ENCODE results near the gene VAT1L. TPM values are rescaled to one million over a fixed set of nuclear protein-coding genes. Genes with fewer than 3 reads are reported as not detected.

Gene VAT1L
- polyA plus RNA-seq, 1 of the 3 experiments (the other 2 are of a cell fraction) = 52.5 TPM

- H3K4me2 ChIP-seq = no peak overlapping the region
- H3F3A ChIP-seq (replicated peaks; ENCODE audit: insufficient read depth) = no peaks in the 10 kb centered on the region
- no peak for DNase-seq
- CTCF ChIA-PET = interaction anchor here (0.7 to 1.0 kb wide), 4 partner anchors 11 to 72 kb away, joined by 3 to 4 read pairs (median 3); no protein-coding TSS in a partner anchor
- no peak overlapping the region for H2AFZ ChIP-seq (ENCODE audit: low read depth)
- H3K9ac ChIP-seq = no peak overlapping the region
- H4K20me1 ChIP-seq (ENCODE audit: insufficient read depth) = no peaks in the 10 kb centered on the region
- no peaks in the 10 kb centered on the region for H3K27me3 ChIP-seq (ENCODE audit: insufficient read depth)
- H3K4me3 ChIP-seq (ENCODE audit: low read depth in 2 of 2, low read length in 1 of 2) = no peak overlapping the region
- no peaks in the 10 kb centered on the region for H3K9me2 ChIP-seq
- H3K4me1 ChIP-seq (ENCODE audit: control insufficient read depth in 1 of 2, insufficient read depth in 2 of 2, low read depth in 1 of 2, low read length in 1 of 2) = no peaks in the 10 kb centered on the region
- no peaks in the 10 kb centered on the region for H3K79me2 ChIP-seq (ENCODE audit: insufficient read depth)
- TF ChIP-seq NFIC (IDR thresholded peaks at IDR 0.05; ENCODE audit: borderline replicate concordance) (no peak), GATA2 (CRISPR knock-in tag; IDR thresholded peaks at IDR 0.05) (no peak), MEF2A (IDR thresholded peaks at IDR 0.05; ENCODE audit: borderline replicate concordance, low read depth) (no peak)
- no peaks in the 10 kb centered on the region for H3K9me3 ChIP-seq
- 27% methylated on average over 3 of the region's 3 CpGs for WGBS (ENCODE audit: low lambda C conversion rate)
- POLR2A ChIA-PET = no interaction called here
- H3K27ac ChIP-seq (ENCODE audit: low read depth in 2 of 2, low read length in 1 of 2) = no peak overlapping the region
- no peaks in the 10 kb centered on the region for H3K36me3 ChIP-seq (replicated peaks in 1 of 2; ENCODE audit: control insufficient read depth in 1 of 2, insufficient read depth in 2 of 2, low read length in 1 of 2)
Measured at GRCh38 chr16:78028018-78028417, 239.7 kb downstream of the VAT1L start.

Other genes starting within 250 kb of the VAT1L start
- gene NUDT7, start 66.0 kb upstream of the VAT1L start, polyA plus RNA-seq (2012; rRNA removed) = 11.4 and 14.9 TPM in 2 replicates
- gene CLEC3A, start 234.0 kb downstream of the VAT1L start, polyA plus RNA-seq (2012; rRNA removed) = 0.03 TPM in 1 of 2 replicates, not detected in the other